NT2/D1 (cell line): ENCODE measurements around the gene ANKDD1B.

Experiments
- SUZ12 ChIP-seq: IDR thresholded peaks from 2 replicates; pipeline ENCODE4 v1.6.1; 2011; ENCODE audit not compliant: insufficient read length, insufficient read depth; ENCODE audit errors: extremely low read depth
- YY1 ChIP-seq: IDR thresholded peaks from 2 replicates; pipeline ENCODE4 v1.6.1; 2011; ENCODE audit not compliant: insufficient read length, insufficient read depth

GRCh38 chr5:75659791-75660450 is 48.7 kb downstream of the ANKDD1B start:
- TF ChIP-seq YY1 = no peak
- no peak for TF ChIP-seq SUZ12
